IMR-90 (cell line): ENCODE measurements around the gene TRIM66. TPM values are rescaled to one million over a fixed set of nuclear protein-coding genes. Genes with fewer than 3 reads are reported as not detected.

Experiments
- ATAC-seq: fragments of 200-7000 bp; cut with Tn5 transposase; 2 replicates; pipeline ENCODE4 v1.9.1; 2020; ENCODE audit warnings: low read depth, mild to moderate bottlenecking, moderate library complexity
- BruUV-seq: library from RNA; stranded (reverse); fragments of 400-500 nt; replicated peaks from 2 replicates; lab custom pipeline; 2021; lab: Mats Ljungman, UMichigan
- CTCF ChIA-PET: fragments of 300-600 bp; formaldehyde crosslinking; extraction: SDS; loops from one replicate; lab custom pipeline; 2021; ENCODE audit warnings: antibody characterized with exemption; lab: Yijun Ruan, JAX
- POLR2A ChIA-PET: fragments of 300-600 bp; sonication (Branson Sonifier 250); formaldehyde crosslinking; loops from one replicate; lab custom pipeline; 2022; ENCODE audit warnings: antibody characterized with exemption; ENCODE audit not compliant: unreplicated experiment; lab: Charles Lee
- DNase-seq: peaks from one replicate; pipeline ENCODE4 v3.0.0; 2013
- H2AFZ ChIP-seq: replicated peaks from 2 replicates; pipeline ENCODE3; 2013; ENCODE audit warnings: low read length, mild to moderate bottlenecking; ENCODE audit not compliant: poor library complexity
- H2AK5ac ChIP-seq: 2 replicates; pipeline ENCODE4 v1.6.1; 2013; ENCODE audit warnings: low read depth, low read length, inconsistent platforms
- H2AK9ac ChIP-seq: replicated peaks from 2 replicates; pipeline ENCODE3; 2013; ENCODE audit warnings: mild to moderate bottlenecking, low read depth, low read length, moderate library complexity; ENCODE audit not compliant: poor library complexity
- H2BK120ac ChIP-seq: 2 replicates; pipeline ENCODE4 v1.6.1; 2013; ENCODE audit warnings: low read depth, low read length, inconsistent platforms
- H2BK15ac ChIP-seq: 3 replicates; pipeline ENCODE4 v1.6.1; 2013; ENCODE audit warnings: low read depth, low read length, inconsistent platforms
- H2BK20ac ChIP-seq: 2 replicates; pipeline ENCODE4 v1.6.1; 2013; ENCODE audit warnings: low read depth, mild to moderate bottlenecking, inconsistent platforms, low read length, moderate library complexity
- H2BK5ac ChIP-seq: 2 replicates; pipeline ENCODE4 v1.6.1; 2013; ENCODE audit warnings: mild to moderate bottlenecking, low read depth, low read length, inconsistent platforms; ENCODE audit not compliant: poor library complexity, severe bottlenecking
- H3K14ac ChIP-seq: replicated peaks from 2 replicates; pipeline ENCODE4 v1.6.1; 2013; ENCODE audit warnings: low read depth, low read length, inconsistent platforms
- H3K18ac ChIP-seq: 2 replicates; pipeline ENCODE4 v1.6.1; 2013; ENCODE audit warnings: low read depth, low read length, control low read depth
- H3K23ac ChIP-seq: 2 replicates; pipeline ENCODE4 v1.6.1; 2013; ENCODE audit warnings: low read depth, low read length, inconsistent platforms
- H3K27ac ChIP-seq: 2 replicates; pipeline ENCODE4 v1.5.1; 2013; ENCODE audit warnings: mild to moderate bottlenecking, control low read depth, low read length; ENCODE audit not compliant: insufficient read depth
- H3K27me3 ChIP-seq: 2 replicates; pipeline ENCODE4 v1.6.1; 2013; ENCODE audit warnings: low read length; ENCODE audit not compliant: control insufficient read depth, insufficient read depth
- H3K36me3 ChIP-seq: 2 replicates; pipeline ENCODE4 v1.6.1; 2013; ENCODE audit warnings: low read length, mixed read lengths; ENCODE audit not compliant: control insufficient read depth, insufficient read depth
- H3K4ac ChIP-seq: 2 replicates; pipeline ENCODE4 v1.6.1; 2013; ENCODE audit warnings: low read depth, low read length, inconsistent platforms
- H3K4me1 ChIP-seq: 2 replicates; pipeline ENCODE4 v1.6.1; 2013; ENCODE audit warnings: low read length, mixed read lengths; ENCODE audit not compliant: control insufficient read depth, insufficient read depth
- H3K4me2 ChIP-seq: 2 replicates; pipeline ENCODE4 v1.6.1; 2013; ENCODE audit warnings: low read depth, mild to moderate bottlenecking, control low read depth, low read length, moderate library complexity
- H3K4me3 ChIP-seq: 2 replicates; pipeline ENCODE4 v1.5.1; 2013; ENCODE audit warnings: low read depth, mild to moderate bottlenecking, control low read depth, low read length, moderate library complexity; ENCODE audit not compliant: insufficient read depth
- H3K56ac ChIP-seq: 2 replicates; pipeline ENCODE4 v1.6.1; 2013; ENCODE audit warnings: low read length, inconsistent platforms; ENCODE audit not compliant: insufficient read depth; ENCODE audit errors: extremely low read depth
- H3K79me1 ChIP-seq, 2 experiments: 2 replicates each; pipeline ENCODE4 v1.6.1; 2013; ENCODE audit warnings: low read length in 2 of 2, inconsistent platforms in 1 of 2, low read depth in 1 of 2
- H3K9ac ChIP-seq: 2 replicates; pipeline ENCODE4 v1.6.1; 2013; ENCODE audit warnings: low read depth, low read length, control low read depth
- H3K9me1 ChIP-seq: 2 replicates; pipeline ENCODE4 v1.6.1; 2013; ENCODE audit warnings: low read length, inconsistent platforms; ENCODE audit not compliant: insufficient read depth
- H3K9me3 ChIP-seq: 2 replicates; pipeline ENCODE4 v1.6.1; 2013; ENCODE audit warnings: low read length; ENCODE audit not compliant: control insufficient read depth, insufficient read depth
- H4K20me1 ChIP-seq: 2 replicates; pipeline ENCODE4 v1.6.1; 2013; ENCODE audit warnings: low read length, inconsistent platforms; ENCODE audit not compliant: insufficient read depth
- H4K5ac ChIP-seq: 2 replicates; pipeline ENCODE4 v1.6.1; 2013; ENCODE audit warnings: mild to moderate bottlenecking, low read depth, low read length, control low read depth
- H4K8ac ChIP-seq, 2 experiments: 2 replicates each; pipeline ENCODE4 v1.6.1; 2013; ENCODE audit warnings: low read depth in 2 of 2, low read length in 2 of 2, control low read depth in 1 of 2, inconsistent platforms in 1 of 2
- H4K91ac ChIP-seq: 2 replicates; pipeline ENCODE4 v1.6.1; 2013; ENCODE audit warnings: low read depth, low read length, inconsistent platforms; ENCODE audit not compliant: insufficient read depth
- CEBPB ChIP-seq: IDR thresholded peaks from 2 replicates; pipeline ENCODE4 v1.6.1; 2012; ENCODE audit warnings: low read depth, low read length, improper control_type of control experiment
- NFE2L2 ChIP-seq: fragments of 150-350 bp; IDR thresholded peaks from 2 replicates; pipeline ENCODE4 v1.6.1; 2016; ENCODE audit warnings: low read depth, mild to moderate bottlenecking, low read length
- WGBS, 2 experiments: methylation state at CpG; one replicate each; pipeline versions ENCODE4 v1.1.5 to v1.1.7; 2013; ENCODE audit warnings: missing lambda C conversion rate in 2 of 2; ENCODE audit not compliant: insufficient read length in 1 of 2; ENCODE audit errors: extremely low coverage in 2 of 2; 5-methylcytosine and 5-hydroxymethylcytosine counted together
- dilution Hi-C: fragments of 300-500 bp; cut with HindIII; formaldehyde crosslinking; loops from one replicate; pipeline ENCODE4 v1.14.3; 2018; ENCODE audit warnings: low sequenced_read_pairs; ENCODE audit not compliant: unreplicated experiment
- in situ Hi-C: fragments of 300-500 bp; cut with MboI; formaldehyde crosslinking; loops from 3 replicates; pipeline ENCODE4 v1.14.3; 2019; ENCODE audit warnings: low sequenced_read_pairs, inconsistent platforms, mixed read lengths
- intact Hi-C: fragments of 100-400 bp; cut with micrococcal nuclease; formaldehyde crosslinking; loops from 2 replicates; pipeline ENCODE4 v1.10.0; 2022
- polyA plus RNA-seq, 3 experiments: library from polyadenylated mRNA; depleted of rRNA; stranded (reverse); fragments of >200 nt; gene quantifications; 2 replicates each; pipeline ENCODE4 v1.2.3, GENCODE V29; 2012; ENCODE audit warnings: low replicate concordance in 1 of 3
- total RNA-seq: library from RNA; depleted of rRNA; stranded (reverse); fragments of >200 nt; gene quantifications from 2 replicates; pipeline ENCODE4 v1.2.3, GENCODE V29; 2012

Gene TRIM66
- total and polyA plus RNA-seq, 2 of the 4 experiments (the other 2 are of a cell fraction): 4.4 to 5.0 TPM

GRCh38 chr11:8658321-8659057 is 24.0 kb downstream of the TRIM66 start:
- H2BK15ac ChIP-seq: no peak overlapping the region
- no peak overlapping the region; the same call in 1 of the 2 replicates for H4K5ac ChIP-seq
- H3K9ac ChIP-seq: no peak overlapping the region
- no peak overlapping the region for H3K27ac ChIP-seq
- ChIA-PET POLR2A (no interaction called here), CTCF (no interaction called here)
- no peak overlapping the region for H2BK120ac ChIP-seq
- dilution Hi-C loops: no loop called here
- 0 out of 2 replicates have a peak, but pooled peaks cover 3% of the 10 kb centered on the region for H3K9me1 ChIP-seq
- H3K14ac ChIP-seq: no peak overlapping the region
- 56% methylated on average over 2 of the region's 15 CpGs; no CpG with 5 or more reads in 1 of the 2 experiments for whole genome bisulfite sequencing, 2 experiments
- H3K18ac ChIP-seq: no peak overlapping the region; the same call in 1 of the 2 replicates
- peak overlapping the region; percentile 30 for H2AK9ac ChIP-seq
- no peak overlapping the region for H2BK20ac ChIP-seq
- H2BK5ac ChIP-seq: no peak overlapping the region
- 0 out of 4 replicates have a peak, but pooled peaks cover 0 to 2% of the 10 kb centered on the region in 2 experiments for H3K79me1 ChIP-seq
- H4K8ac ChIP-seq: no peak overlapping the region
- peak; percentile 24; the same call in 1 of the 2 replicates for ATAC-seq
- H3K4ac ChIP-seq: no peak overlapping the region
- peak; percentile 5 for DNase-seq
- no peak overlapping the region for H2AK5ac ChIP-seq
- H3K4me3 ChIP-seq: no peak overlapping the region
- H4K20me1 ChIP-seq: no peaks in the 10 kb centered on the region
- no TSS peak for BruUV-seq
- no peak overlapping the region for H2AFZ ChIP-seq
- H3K4me1 ChIP-seq: peaks cover 6% of the 10 kb centered on the region; the same call in 1 of the 2 replicates
- H3K56ac ChIP-seq: no peak overlapping the region
- TF ChIP-seq NFE2L2 (no peak), CEBPB (peak; percentile 66)
- H3K4me2 ChIP-seq: no peak overlapping the region
- H3K9me3 ChIP-seq: no peaks in the 10 kb centered on the region
- H3K23ac ChIP-seq: no peak overlapping the region
- intact Hi-C loops: no loop called here
- in situ Hi-C loops: no loop called here
- H3K27me3 ChIP-seq: no peaks in the 10 kb centered on the region
- H4K91ac ChIP-seq: no peak overlapping the region; the same call in 1 of the 2 replicates
- peaks cover 2% of the 10 kb centered on the region; the same call in 1 of the 2 replicates for H3K36me3 ChIP-seq
